Naive thymus-derived CD8-positive, alpha-beta T cell (primary cell): ENCODE measurements around the gene MRPL41. TPM values are rescaled to one million over a fixed set of nuclear protein-coding genes. Genes with fewer than 3 reads are reported as not detected.
"Not testable (repeated sequence)": the region's sequence is repeated elsewhere in the genome, so short reads cannot be mapped to it uniquely, and the experiment has no call there.

Source experiments
- ATAC-seq, 2 donors: fragments of 150-1000 bp; cut with Tn5 transposase in 1 of 2; sonication (Bioruptor Pico), chemical (Tn5 transposase) in 1 of 2; 1 replicate in 1 of 2; 2 replicates in 1 of 2; pipeline ENCODE4 v1.10.0; 2021; ENCODE audit warnings: mild to moderate bottlenecking in 2 of 2, moderate library complexity in 2 of 2
- POLR2A ChIA-PET: fragments of 350-600 bp; sonication (Branson Sonifier 250); formaldehyde crosslinking; loops from one replicate; lab custom pipeline; 2021; ENCODE audit warnings: antibody characterized with exemption; lab: Charles Lee
- DNase-seq, 10 donors: peaks; one replicate each; pipeline versions ENCODE4 v3.0.0 to v3.0.0-alpha.2; 2020 to 2022
- H3K27ac Mint-ChIP-seq, 10 donors: one replicate each; pipeline ENCODE4 v1.8.0; 2020 to 2022; ENCODE audit warnings: mild to moderate bottlenecking in 10 of 10, mixed read lengths in 10 of 10, moderate library complexity in 4 of 10, inconsistent platforms in 1 of 10
- H3K27me3 Mint-ChIP-seq, 5 donors: one replicate each; pipeline ENCODE4 v1.8.0; 2021 to 2022; ENCODE audit warnings: mixed read lengths in 5 of 5
- H3K36me3 Mint-ChIP-seq, 3 donors: one replicate each; pipeline ENCODE4 v1.8.0; 2020 to 2022; ENCODE audit warnings: mixed read lengths in 3 of 3, mild to moderate bottlenecking in 2 of 3, inconsistent platforms in 1 of 3
- H3K4me1 Mint-ChIP-seq, 4 donors: one replicate each; pipeline ENCODE4 v1.8.0; 2021 to 2022; ENCODE audit warnings: mixed read lengths in 4 of 4
- H3K4me3 Mint-ChIP-seq, 10 donors: one replicate each; pipeline ENCODE4 v1.8.0; 2020 to 2022; ENCODE audit warnings: mild to moderate bottlenecking in 10 of 10, mixed read lengths in 10 of 10, moderate library complexity in 6 of 10, inconsistent platforms in 1 of 10
- H3K9me3 Mint-ChIP-seq, 9 donors: one replicate each; pipeline ENCODE4 v1.8.0; 2020 to 2022; ENCODE audit warnings: mixed read lengths in 9 of 9, mild to moderate bottlenecking in 3 of 9, inconsistent platforms in 1 of 9, moderate library complexity in 1 of 9
- polyA plus RNA-seq, 3 donors: library from polyadenylated mRNA; unstranded; fragments of 300-500 nt; fragmentation: Illumina TruSeq; gene quantifications; one replicate each; pipeline ENCODE4 v1.2.3, GENCODE V29; 2021
- total RNA-seq, 8 experiments: library from RNA in 2 of 8; stranded (reverse) in 2 of 8; gene quantifications; one replicate each; pipeline ENCODE4 v1.2.3 and lab custom pipeline; 2021 to 2026

The MRPL41 gene
- total and polyA plus RNA-seq, 5 experiments from 2014 or later, result 36.7 to 104 (median 46.5) TPM

GRCh38 chr9:137531099-137531765, 20.4 kb upstream of the MRPL41 start:
- POLR2A ChIA-PET, result interaction anchor here (0.5 kb wide), 1 partner anchor 658 kb away, joined by 3 read pairs; no protein-coding TSS in a partner anchor
- Mint-ChIP-seq H3K9me3 (peaks cover 0 to 3% (median 2%) of the 10 kb centered on the region in 9 donors), H3K4me1 (peaks cover 8 to 18% (median 14%) of the 10 kb centered on the region in 4 donors), H3K27ac (peak overlapping the region in 2 of 10 donors; percentile 20 to 56), H3K36me3 (peaks cover 0 to under 1% (median 0%) of the 10 kb centered on the region in 3 donors), H3K4me3 (no peak overlapping the region), H3K27me3 (no peaks in the 10 kb centered on the region)
- no peak for DNase-seq
- ATAC-seq, result no peak

GRCh38 chr9:137532891-137533468, 18.7 kb upstream of the MRPL41 start:
- H3K36me3 Mint-ChIP-seq, H3K27me3 Mint-ChIP-seq, DNase-seq, H3K27ac Mint-ChIP-seq, ATAC-seq, H3K9me3 Mint-ChIP-seq, POLR2A ChIA-PET, H3K4me3 Mint-ChIP-seq: not testable (repeated sequence)
- H3K4me1 Mint-ChIP-seq, result peaks cover 16 to 33% (median 29%) of the 10 kb centered on the region in 4 donors

GRCh38 chr9:137534256-137535119, 17.2 kb upstream of the MRPL41 start:
- ATAC-seq (peak; percentile 58 to 59), DNase-seq (peak in 3 of 10 donors; percentile 25 to 37 (median 27))
- peaks cover 0 to 3% (median 0%) of the 10 kb centered on the region in 3 donors for H3K36me3 Mint-ChIP-seq
- POLR2A ChIA-PET, result interaction anchor here (0.5 to 1.3 kb wide), 3 partner anchors 16 to 111 kb away, joined by 3 to 4 read pairs (median 4); partner anchors contain the start of genes EXD3 and NOXA1
- H3K4me3 Mint-ChIP-seq, result peak overlapping the region in 5 of 10 donors; percentile 15 to 43 (median 24)
- peaks cover 0 to 8% (median 4%) of the 10 kb centered on the region in 9 donors for H3K9me3 Mint-ChIP-seq
- H3K27me3 Mint-ChIP-seq, result no peaks in the 10 kb centered on the region
- H3K4me1 Mint-ChIP-seq, result peaks cover 16 to 33% (median 29%) of the 10 kb centered on the region in 4 donors
- peak overlapping the region; percentile 17 to 91 (median 68) for H3K27ac Mint-ChIP-seq

DNA sequence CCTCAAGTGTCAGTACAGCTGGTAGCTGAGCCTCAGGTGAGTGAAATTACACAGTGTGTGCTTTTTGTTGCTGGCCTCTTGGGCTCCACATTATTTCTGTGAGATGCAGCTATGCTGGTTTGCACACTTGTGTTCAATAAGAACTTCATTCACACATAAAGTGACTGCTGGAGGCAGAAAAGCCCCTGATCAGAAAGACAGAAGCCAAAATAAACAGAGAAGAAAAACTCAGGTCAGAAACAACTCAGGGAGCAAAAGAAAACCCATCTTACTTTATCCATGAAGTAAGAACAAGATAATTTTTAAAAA, 16.6 kb upstream of the MRPL41 start:
- H3K36me3 Mint-ChIP-seq, result peaks cover 0 to 3% (median 0%) of the 10 kb centered on the region in 3 donors
- H3K27me3 Mint-ChIP-seq, result no peaks in the 10 kb centered on the region
- ATAC-seq (no peak), DNase-seq (no peak)
- POLR2A ChIA-PET, result interaction anchor here (0.5 to 1.3 kb wide), 3 partner anchors 16 to 112 kb away, joined by 3 to 4 read pairs (median 4); partner anchors contain the start of genes EXD3 and NOXA1
- H3K4me3 Mint-ChIP-seq, result peak overlapping the region in 4 of 10 donors; percentile 16 to 27 (median 22)
- peak overlapping the region in 8 of 10 donors; percentile 17 to 91 (median 72) for H3K27ac Mint-ChIP-seq
- peaks cover 16 to 33% (median 29%) of the 10 kb centered on the region in 4 donors for H3K4me1 Mint-ChIP-seq
- H3K9me3 Mint-ChIP-seq, result peaks cover 0 to 8% (median 4%) of the 10 kb centered on the region in 9 donors

- H3K36me3 Mint-ChIP-seq, result not testable (repeated sequence)
- ATAC-seq (peak; percentile 25 to 74), DNase-seq (peak in 5 of 10 donors; percentile 24 to 61 (median 34))
These were observed 15.0 kb upstream of the MRPL41 start for GRCh38 chr9:137536594-137537131.

DNA sequence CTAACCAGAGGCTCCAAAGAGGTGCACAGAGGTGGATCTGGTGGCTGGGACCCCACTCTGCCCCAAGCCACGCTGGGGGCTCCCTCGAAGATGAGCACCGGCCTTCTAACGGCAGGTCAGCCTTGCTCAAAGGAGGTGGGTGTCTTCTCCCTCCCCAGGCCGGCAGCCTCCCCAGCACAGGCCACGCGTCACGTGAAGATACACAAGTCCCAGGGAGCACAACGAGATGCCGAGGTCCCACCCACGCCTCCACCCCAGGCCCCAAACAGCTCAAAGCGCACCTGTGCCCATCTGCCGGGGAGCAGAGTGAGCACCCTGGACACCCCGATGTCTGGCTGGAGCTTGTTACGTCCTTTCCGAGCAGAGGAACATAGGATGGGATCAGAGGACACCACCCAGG, 13.6 kb upstream of the MRPL41 start:
- peak in 1 of 10 donors; percentile 27 for DNase-seq
- H3K36me3 Mint-ChIP-seq, result peaks cover 0 to 3% (median 0%) of the 10 kb centered on the region in 3 donors
- no peak for ATAC-seq
- H3K9me3 Mint-ChIP-seq, result peaks cover 0 to 8% (median 4%) of the 10 kb centered on the region in 9 donors
- no peak overlapping the region for H3K4me3 Mint-ChIP-seq
- POLR2A ChIA-PET, result interaction anchor here (2.3 kb wide), 1 partner anchor 13 kb away, joined by 25 read pairs; the partner anchor contains the start of genes MRPL41 and PNPLA7
- H3K27ac Mint-ChIP-seq, result peak overlapping the region in 3 of 10 donors; percentile 53 to 81 (median 80)
- H3K4me1 Mint-ChIP-seq, result peaks cover 16 to 32% (median 27%) of the 10 kb centered on the region in 4 donors
- no peaks in the 10 kb centered on the region for H3K27me3 Mint-ChIP-seq

More at GRCh38 chr9:137536594-137537131, 15.0 kb upstream of the MRPL41 start:
- peaks cover 16 to 32% (median 27%) of the 10 kb centered on the region in 4 donors for H3K4me1 Mint-ChIP-seq
- H3K27me3 Mint-ChIP-seq, H3K9me3 Mint-ChIP-seq: not testable (repeated sequence)
- peak overlapping the region in 6 of 10 donors; percentile 6 to 45 (median 29) for H3K4me3 Mint-ChIP-seq
- POLR2A ChIA-PET, result interaction anchor here (1.1 to 2.3 kb wide), 2 partner anchors 14 to 16 kb away, joined by 3 to 25 read pairs; partner anchors contain the start of genes MRPL41 and PNPLA7
- peak overlapping the region in 9 of 10 donors; percentile 7 to 88 (median 66) for H3K27ac Mint-ChIP-seq

DNA sequence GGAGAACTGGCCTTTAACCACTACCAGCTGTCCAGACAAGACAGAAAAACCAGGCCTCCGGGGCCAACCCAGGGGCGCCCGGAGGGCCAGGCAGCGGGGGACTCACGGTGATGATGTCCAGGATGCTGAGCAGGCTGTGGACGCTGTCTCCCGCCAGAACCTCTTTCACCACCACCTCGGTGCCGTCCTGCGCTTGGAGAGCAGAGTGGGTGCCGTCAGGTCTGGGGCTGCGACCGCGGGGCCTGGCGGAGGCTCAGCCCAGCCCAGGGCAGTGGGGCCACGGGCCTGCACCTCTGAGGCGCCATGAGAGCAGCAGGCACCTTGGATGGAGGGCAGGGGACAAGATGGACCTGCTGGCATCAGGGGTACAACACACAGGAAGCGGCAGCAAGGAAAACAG, 11.1 kb upstream of the MRPL41 start:
- no peak overlapping the region for H3K27ac Mint-ChIP-seq
- no peak for ATAC-seq
- H3K9me3 Mint-ChIP-seq, result peaks cover 0 to 8% (median 4%) of the 10 kb centered on the region in 9 donors
- POLR2A ChIA-PET, result no interaction called here
- no peaks in the 10 kb centered on the region for H3K27me3 Mint-ChIP-seq
- peaks cover 8 to 20% (median 17%) of the 10 kb centered on the region in 4 donors for H3K4me1 Mint-ChIP-seq
- no peak for DNase-seq
- peaks cover 0 to 3% (median 0%) of the 10 kb centered on the region in 3 donors for H3K36me3 Mint-ChIP-seq
- no peak overlapping the region for H3K4me3 Mint-ChIP-seq

- peaks cover 2 to 9% (median 3%) of the 10 kb centered on the region in 4 donors for H3K4me1 Mint-ChIP-seq
- H3K4me3 Mint-ChIP-seq, result no peak overlapping the region
- no peaks in the 10 kb centered on the region for H3K36me3 Mint-ChIP-seq
- DNase-seq (peak in 1 of 10 donors; percentile 60), ATAC-seq (no peak)
- H3K27me3 Mint-ChIP-seq, result no peaks in the 10 kb centered on the region
- H3K9me3 Mint-ChIP-seq, result no peaks in the 10 kb centered on the region
- POLR2A ChIA-PET, result no interaction called here
- peak overlapping the region in 1 of 10 donors; percentile 50 for H3K27ac Mint-ChIP-seq
These were observed 9.2 kb upstream of the MRPL41 start for GRCh38 chr9:137542486-137542885.

- ATAC-seq, result no peak
- POLR2A ChIA-PET, result no interaction called here
- Mint-ChIP-seq H3K4me1 (peaks cover 0 to 9% (median 0%) of the 10 kb centered on the region in 4 donors), H3K27me3 (no peaks in the 10 kb centered on the region), H3K9me3 (no peaks in the 10 kb centered on the region), H3K27ac (no peak overlapping the region), H3K4me3 (no peak overlapping the region), H3K36me3 (no peaks in the 10 kb centered on the region)
- DNase-seq, result peak in 1 of 10 donors; percentile 35
These were observed 8.3 kb upstream of the MRPL41 start for GRCh38 chr9:137543237-137543963.

DNA sequence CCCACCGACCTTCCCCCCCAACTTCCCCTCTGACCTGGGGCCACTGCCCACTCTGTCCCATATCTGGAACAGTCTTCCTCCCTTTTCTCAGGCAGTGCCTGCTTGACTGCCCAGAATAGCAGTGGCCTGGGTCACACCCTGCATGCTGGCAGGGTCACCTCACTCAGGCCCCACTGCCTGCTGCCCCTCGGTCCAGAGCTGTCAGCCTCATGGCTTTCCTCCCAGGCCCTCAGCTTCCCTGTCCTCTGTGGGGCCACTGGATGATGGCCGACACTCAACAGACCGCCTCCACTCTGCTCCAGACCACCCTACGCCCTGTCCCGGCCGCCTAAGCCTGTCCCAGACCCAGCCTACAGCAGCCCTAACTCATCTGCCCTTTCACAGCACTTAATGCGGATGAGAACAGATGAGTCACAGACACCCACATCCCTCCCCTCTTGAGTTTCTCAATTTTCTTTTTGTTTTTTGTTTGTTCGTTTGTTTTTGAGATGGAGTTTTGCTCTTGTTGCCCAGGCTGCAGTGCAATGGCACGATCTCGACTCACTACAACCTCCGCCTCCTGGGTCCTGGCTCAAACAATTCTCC, 7.4 kb upstream of the MRPL41 start:
- Mint-ChIP-seq H3K27me3 (no peaks in the 10 kb centered on the region), H3K9me3 (no peaks in the 10 kb centered on the region), H3K4me3 (no peak overlapping the region), H3K36me3 (no peaks in the 10 kb centered on the region), H3K27ac (no peak overlapping the region), H3K4me1 (peaks cover 0 to 16% (median 5%) of the 10 kb centered on the region in 4 donors)
- DNase-seq, result no peak
- ATAC-seq, result no peak
- POLR2A ChIA-PET, result interaction anchor here (0.7 kb wide), 1 partner anchor 721 kb away, joined by 3 read pairs; no protein-coding TSS in a partner anchor

DNA sequence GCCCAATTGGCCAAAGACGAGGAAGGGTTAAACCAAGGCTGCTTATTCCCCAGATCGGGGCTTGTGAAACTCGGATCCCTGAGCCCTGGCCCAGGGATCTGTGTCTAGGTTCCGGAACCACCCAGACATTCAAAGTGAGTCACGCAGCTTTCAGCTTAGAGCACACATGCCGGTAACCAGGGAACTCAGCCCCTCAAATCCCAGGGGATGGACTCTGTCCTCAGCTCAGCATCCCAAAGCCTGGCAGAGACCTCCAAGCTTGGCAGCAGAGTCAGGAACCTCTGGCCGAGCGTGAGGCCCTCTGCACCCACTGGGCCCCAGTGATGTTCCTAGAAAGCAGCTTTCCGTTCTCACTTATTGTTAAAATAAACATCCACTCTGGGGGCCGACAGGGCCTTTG, 6.6 kb upstream of the MRPL41 start:
- Mint-ChIP-seq H3K4me1 (peaks cover 0 to 24% (median 12%) of the 10 kb centered on the region in 4 donors), H3K27ac (no peak overlapping the region), H3K36me3 (no peaks in the 10 kb centered on the region), H3K27me3 (no peaks in the 10 kb centered on the region), H3K4me3 (no peak overlapping the region), H3K9me3 (no peaks in the 10 kb centered on the region)
- DNase-seq (peak in 1 of 10 donors; percentile 57), ATAC-seq (no peak)
- POLR2A ChIA-PET, result no interaction called here
